ENCODE results near the gene ADAMTS17.

The ADAMTS17 gene

DNA sequence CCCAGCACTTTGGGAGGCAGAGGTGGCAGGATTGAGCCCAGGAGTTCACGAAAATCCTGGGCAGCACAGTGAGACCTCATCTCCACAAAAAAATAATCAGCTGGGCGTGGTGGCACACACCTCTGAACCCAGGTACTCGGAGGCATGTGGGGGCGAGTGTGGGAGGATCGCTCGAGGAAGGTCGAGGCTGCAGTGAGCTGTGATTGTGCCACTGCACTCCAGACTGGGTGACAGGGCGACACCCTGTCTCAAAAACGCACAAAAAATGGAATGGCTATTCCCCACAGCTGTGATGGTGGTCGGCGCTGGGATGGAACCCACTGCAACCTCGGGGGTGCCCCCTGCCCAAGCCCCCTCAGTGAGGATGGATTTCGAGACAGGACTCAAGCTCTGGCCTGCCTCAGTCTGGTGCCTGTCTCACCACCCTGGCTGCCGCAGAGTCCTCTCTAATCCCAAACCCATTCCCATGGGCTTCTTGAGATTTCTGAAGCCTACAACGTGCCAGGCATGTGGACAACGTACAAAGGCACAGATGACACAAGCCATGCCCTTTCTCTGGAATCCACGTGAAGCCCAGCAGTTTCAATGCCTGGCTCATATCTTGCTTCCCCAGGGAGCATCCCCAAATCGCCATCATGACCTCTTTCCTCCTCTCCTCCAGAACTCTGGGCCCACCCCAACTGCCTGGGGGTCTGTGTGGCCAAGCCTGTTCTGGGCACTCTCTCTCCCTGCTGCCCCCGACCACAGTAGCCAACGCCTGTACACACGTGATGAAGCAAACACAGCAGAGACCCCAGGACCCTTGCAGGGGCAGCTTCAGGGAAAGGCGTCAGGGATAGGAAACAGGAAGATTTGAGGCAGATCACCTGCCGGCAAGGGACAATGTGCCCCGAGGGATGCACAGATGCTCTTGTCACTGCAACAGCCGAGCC lies 32.4 kb downstream of the ADAMTS17 start:
- DNase-seq, result no peak

DNA sequence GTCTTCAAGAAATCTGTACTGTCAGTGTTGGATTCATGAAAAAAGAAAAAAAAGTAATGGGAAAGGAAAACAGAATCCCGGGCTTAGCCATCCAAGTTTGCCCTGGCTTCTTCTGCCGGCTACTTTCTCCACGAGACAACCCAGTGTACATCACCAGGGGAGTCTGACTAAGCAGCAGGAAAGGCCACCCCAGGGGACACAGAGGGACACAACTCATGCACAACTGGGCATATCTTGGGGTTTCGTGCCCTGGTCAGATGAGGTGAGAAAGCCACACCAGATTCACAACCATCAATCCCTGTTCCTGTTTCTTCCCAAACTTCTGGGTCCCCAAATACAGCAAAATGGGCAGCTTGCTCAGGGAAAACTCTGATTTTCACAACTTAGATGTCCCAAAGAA lies 33.2 kb downstream of the ADAMTS17 start:
- DNase-seq, result no peak

DNA sequence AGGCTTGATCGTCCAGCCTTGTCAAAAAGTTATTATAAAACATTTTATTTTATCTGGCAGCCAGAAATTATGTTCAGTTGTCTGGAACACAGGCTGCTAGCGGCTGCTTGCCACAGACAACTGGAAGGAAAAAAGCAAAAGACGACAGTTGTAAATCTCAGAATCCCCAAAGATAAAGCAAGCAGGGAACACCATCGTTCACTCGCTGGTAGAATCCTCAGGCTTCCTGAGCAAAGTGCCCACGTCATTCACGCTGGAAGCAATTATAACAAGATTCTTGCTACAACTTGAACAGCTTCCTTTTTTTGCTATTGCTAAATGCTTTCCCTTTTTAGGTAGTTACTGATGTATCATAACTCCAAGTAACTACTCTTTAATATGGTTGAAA lies 33.6 kb downstream of the ADAMTS17 start:
- no peak for DNase-seq

DNA sequence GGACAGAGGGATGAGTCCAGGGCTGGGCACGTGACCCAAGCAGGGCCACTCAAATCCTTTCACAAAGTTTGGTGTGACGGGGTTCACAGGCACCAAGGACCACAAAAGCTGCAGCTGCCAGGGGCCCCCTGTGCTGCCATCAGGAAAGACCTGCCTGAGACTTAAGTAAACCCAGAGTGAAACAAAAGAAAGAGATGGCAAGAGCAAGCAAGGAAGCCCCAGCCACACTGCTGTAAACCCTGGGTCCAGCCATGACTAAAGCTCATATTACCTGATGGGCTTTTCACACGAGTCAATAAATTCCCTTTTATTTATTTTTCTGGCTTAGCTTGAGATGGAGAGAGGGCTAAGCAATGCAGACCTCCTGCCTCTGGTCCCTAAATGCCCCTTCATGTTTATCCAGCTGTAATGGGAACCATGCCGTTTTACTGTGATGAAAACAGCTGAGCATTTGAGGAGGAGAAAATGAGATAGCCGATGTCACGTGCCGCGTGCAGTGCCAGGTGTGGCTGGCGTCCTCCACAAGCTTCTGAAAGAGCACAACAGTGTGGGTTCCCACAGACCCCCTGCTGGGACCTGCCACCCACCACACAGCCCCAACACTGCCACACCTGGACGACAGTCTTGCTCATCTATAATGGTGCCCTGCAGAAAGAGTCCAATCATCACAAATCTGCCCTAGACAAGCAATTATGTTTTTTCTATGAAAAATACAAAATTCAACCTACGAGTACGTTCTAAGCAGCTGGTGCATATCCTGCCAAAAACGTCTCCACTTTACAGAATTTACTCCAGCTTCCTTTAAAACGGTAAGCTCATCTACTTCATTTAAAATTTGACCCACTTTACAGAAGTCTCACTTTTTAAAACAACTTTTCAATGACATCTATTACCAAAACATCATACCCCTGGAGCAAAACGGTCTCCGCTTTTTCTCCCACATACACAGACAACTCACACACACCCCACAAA lies 34.2 kb downstream of the ADAMTS17 start:
- DNase-seq, result no peak

DNA sequence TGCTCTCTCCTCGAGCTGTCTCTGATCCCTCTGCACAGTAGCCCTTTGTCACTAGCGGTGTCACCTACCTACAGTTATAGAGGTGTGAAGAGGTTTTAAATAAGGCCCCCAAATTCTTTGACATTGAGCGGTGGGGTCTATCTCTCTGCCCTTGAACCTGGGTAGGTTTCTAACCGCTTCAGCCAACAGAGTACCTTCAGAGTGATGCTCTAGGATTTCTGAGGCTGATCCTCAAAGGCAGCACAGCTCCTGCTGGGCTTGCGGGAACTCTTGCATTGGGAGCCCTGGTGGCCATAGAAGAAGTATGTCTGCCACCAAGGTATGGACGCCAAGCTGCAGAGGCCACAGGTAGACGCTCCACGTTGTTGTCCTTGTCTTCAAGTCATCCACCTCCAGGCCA lies 35.7 kb downstream of the ADAMTS17 start:
- DNase-seq, result no peak

DNA sequence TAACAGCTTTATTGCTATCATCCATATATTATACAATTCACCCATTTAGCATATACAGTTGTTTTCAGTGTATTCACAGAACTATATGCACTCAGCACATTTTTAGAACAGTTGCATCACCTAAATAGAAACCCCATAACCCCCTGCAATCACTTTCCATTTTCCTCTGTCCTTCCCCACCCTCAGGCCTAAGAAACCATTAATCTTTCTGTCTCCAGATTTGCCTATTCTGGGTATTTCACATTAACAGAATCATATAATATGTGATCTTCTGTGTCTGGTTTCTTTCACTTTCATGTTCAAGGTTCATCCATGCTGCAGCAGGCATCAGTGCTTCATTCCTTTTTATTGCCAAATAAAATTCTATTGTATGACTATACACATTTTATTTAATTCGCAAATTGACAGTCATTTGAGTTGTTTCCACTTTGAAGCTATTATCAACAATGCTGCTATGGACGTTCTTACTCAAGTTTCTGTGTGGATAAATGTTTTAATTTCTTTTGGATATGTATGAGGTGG lies 39.8 kb downstream of the ADAMTS17 start:
- no peak for DNase-seq

DNA sequence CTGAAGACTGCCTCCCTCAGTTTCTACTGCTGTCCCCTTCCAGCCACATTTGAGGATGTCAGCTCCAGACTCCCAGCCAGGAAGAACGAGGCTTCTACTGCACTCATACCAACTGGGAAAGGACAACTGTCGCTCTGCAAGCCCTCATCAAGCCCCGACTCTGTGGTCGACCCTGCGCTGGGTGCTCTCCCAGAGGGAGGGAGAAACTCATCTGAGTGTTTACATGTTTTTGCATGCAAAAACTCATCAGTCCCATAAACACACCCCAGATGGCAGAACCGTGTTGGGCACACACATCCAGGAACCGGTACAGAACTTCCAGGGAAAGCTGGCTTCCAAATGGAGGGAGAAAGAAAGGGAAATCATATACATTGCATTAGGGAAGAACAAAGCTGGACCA lies 43.5 kb downstream of the ADAMTS17 start:
- no peak for DNase-seq

DNA sequence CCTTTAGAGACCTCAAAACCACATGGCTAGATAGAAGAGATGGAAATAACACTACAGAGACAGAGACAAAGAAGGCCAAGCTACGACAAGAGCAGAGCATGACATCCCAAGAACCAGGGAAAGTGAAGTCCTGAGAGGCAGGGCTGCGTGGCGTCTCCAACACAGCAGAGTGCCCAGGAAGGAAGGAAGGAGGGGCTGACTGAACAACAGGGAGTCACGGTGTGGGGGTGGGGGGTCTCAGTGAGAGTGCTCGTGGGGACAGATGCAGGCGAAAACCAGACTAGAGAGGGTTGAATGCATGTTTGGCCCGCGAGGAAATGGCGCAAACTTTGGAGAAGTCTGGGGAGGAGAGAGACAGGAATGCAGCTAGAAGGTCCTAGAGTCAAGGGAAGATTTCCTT lies 44.0 kb downstream of the ADAMTS17 start:
- DNase-seq, result no peak

DNA sequence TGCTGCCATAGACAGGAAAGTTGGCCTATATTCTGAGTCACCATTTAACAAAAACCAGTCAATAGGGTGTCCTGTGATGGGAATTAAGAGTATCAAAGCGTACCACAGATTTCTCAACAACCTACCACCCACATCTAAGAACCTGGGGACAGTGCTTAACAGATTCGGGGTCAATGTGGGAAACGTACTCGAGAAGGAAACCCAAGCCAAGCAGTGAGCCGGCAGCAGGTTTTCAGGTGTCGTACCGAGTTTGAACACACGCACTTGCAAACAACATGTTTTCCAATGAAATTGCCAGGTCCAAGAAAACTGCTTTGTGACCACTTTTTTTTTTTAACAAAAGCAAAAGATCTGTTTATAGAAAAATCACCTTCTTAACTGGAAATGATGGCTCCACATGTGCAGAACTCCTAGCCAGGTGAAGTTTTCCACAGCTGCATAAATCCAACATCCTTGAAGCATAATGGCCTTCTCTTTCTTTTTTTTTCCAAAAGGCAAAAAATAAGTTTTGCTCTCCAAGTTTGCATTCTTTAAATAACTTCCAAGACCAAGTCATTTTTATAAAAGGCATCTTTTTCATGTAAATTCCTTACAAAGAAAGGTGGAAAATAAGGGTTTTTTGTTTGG lies 45.7 kb downstream of the ADAMTS17 start:
- DNase-seq, result no peak

DNA sequence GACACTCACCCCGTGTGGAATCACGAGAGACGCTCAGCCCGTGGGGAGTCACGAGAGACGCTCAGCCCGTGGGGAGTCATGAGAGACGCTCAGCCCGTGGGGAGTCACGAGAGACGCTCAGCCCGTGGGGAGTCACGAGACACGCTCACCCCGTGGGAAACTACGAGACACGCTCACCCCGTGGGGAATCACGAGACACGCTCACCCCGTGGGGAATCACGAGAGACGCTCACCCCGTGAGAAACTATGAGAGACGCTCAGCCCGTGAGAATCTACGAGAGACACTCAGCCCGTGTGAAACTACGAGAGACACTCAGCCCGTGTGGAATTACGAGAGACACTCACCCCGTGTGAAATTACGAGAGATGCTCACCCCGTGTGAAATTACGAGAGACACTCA lies 49.8 kb downstream of the ADAMTS17 start:
- DNase-seq, result no peak

DNA sequence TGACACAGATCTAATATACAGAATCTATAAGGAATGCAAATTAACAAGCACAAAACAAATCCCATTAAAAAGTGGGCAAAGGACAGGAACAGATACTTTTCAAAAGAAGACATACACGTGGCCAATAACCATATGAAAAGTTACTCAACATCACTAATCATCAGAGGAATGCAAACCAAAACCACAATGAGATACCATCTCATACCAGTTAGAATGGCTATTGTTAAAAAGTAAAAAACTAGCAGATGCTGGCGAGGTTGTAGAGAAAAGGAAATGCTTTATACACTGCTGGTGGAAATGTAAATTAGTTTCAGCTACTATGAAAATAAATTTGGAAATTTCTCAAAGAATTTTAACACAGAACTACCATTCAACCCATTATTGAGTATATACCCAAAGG lies 50.7 kb downstream of the ADAMTS17 start:
- DNase-seq, result no peak

DNA sequence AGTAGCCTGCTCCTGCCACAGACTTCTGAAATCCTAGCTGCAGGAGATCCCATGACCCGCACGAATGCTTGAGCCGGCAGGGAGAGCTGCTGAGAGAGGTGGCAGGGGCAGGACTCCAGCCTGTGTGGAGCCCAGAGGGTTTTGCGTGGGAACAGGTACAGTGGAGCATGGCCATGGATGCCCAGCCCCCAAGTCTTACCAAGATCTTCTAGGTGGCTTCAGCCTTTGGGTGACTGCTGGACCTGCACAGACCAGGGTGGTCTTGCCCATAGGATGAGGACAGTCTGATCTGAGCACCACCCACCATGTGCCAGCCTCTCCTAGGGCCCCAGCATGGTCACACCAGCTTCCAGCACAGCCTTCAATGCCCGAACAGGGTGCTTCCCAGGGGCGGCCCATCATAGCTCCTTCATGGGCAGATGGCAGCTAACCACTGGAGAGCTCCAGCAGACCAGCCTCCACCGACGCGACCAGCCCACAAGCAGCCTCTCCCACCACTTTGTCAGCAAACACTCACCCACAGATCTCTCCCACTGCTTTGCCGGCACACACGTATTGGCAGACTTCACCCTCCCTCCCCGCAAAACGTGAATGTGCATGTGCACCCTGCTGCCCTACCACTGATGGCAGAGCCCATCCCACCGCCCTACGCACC lies 56.0 kb downstream of the ADAMTS17 start:
- DNase-seq, result no peak

DNA sequence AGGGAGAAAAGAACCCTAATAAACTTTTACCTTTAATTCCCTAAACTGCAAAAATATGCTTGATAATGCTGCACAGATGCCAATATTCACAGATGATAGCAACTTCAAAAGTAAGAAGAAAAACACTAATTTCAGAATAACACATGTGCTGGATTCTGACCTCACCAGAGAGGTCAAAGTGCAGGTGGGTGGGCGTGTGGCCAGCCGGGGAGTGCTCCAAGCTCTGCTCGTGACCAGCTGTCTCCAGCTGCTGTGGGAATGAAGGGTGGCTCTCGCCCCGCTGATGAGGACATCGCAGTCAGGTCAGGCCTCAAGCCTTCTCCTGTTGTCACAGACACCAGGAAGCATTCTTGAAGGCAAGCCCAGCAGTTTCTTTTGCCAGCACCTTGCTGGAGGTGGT lies 57.1 kb downstream of the ADAMTS17 start:
- DNase-seq, result no peak

DNA sequence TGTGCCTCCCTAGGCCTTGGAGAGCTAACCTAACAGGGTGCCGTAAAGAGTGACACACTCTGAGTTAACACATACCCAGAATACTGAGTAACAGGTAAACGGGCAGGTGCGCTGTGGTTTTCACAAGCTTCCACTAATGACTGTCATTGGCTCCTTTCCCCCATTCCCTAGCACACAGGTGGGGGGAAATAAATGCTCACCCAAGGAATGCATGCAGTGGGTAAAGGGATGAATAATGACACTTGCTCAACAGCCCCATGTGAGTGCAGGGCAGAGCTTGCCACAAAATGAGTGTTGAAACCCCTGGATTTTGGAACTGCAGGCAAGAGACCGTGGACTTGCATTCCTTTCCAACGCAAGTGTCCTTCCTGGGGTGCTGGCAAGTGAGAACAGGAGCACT lies 57.6 kb downstream of the ADAMTS17 start:
- no peak for DNase-seq

DNA sequence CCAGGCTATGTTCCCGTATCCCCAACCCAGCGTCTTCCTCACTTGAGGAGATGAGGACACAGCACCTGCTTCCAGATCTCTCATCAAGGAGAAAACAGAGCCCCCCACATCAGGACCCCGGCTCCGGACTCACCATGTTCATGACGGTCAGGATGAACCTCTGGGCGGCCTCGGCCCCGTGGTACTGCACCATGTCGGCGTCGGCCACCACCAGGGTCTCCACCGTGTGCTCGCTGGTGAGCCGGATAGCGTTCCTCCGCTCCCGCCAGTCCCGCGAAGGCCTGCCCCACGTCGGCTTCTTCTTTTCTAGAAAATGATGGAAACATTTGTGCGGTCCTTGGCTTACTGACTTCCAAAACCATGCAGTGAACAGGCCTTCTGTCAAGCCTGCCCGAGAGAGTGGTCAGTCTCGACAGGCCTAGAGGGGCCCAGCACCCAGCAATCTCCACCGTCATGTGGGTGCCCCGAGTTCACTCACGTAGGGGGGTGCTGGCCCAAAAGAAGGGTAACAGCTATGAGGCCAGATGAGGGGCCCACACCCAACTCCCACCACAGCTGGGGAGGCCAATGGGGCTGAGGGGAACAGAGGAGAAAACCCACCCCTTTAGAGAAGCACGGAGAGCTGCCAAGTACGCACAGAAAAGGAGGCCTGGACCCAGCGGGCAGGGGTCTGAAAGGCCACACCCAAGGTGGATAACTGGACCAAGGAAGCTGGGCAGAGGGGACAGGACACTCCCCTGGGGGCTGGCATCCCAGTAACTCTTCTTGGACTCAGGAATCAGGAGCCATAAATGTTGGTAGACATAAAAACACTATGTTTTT lies 60.5 kb downstream of the ADAMTS17 start:
- DNase-seq, result no peak

DNA sequence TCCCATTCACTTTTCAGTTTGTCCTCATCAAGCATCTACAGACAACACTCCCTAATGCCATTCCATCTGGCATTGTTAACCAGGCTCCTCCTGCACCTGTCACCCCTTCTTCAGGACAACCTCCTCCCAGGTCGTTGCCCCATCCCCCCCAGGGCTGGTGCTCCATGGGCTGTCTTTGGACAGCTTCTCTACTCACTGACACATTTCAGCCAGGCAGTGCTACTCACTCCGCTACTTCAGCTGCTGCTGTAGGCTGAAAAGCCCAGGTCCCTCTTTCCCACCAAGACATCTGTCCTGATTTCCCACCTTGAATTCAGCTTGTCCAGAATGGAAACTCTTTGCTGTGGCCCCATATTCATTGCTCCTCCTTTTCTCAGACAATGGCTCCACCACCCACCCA lies 61.9 kb downstream of the ADAMTS17 start:
- no peak for DNase-seq

DNA sequence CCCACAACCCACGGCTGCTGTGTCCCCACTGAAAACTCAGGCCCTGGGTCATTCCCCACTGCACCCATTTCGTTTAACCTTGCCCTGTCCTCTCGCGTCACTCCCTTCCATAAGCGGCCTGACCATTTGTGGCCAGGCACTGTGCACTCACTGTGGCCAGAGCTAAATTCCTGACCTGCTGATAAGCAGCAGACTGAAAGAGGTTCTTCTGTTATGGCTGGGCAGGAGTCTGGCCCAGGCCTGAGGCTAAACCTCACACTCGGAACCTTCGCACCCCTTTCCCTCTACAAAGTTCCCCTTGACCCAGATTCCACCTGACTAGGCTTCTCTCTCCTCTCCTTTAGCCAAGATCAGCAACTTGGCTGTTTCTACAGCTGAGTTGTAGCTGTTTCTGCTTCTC lies 62.3 kb downstream of the ADAMTS17 start:
- no peak for DNase-seq

DNA sequence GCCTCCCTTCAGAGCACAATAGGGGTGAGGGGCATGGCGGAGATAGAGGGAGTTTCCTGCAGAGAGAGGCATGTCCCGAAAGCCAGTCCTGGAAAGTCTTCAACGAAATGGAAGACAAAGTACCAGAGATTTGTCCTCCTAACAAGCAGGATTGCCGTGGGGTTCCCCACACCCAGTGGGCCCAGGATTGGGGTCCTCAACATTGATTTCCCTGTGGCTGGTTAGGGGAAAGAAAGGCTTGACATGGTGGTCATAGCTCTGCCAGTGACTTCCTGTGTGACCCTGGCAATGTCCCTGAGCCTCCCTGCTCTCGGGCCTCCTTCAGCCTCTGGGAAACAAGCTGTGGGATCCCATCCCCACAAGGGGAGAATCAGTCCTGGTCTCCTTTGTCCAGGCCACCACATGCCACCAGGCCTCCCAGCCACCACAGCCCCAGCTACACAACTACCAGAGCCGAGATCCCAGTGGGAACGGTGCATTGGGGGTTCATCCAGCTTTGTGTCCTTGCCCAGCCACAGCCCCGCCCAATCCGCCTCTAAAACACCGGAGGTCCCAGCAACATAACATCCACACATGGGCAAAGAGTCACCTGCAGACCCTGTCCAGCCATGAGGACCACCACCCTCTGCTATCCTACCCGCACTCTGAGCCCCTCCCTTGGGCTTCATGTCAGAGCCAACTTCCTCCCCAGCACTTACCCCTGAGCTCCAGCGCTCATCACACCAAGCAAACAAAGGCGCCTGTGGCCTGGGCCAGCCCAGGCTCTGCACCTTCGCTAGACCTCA lies 63.0 kb downstream of the ADAMTS17 start:
- DNase-seq, result no peak

DNA sequence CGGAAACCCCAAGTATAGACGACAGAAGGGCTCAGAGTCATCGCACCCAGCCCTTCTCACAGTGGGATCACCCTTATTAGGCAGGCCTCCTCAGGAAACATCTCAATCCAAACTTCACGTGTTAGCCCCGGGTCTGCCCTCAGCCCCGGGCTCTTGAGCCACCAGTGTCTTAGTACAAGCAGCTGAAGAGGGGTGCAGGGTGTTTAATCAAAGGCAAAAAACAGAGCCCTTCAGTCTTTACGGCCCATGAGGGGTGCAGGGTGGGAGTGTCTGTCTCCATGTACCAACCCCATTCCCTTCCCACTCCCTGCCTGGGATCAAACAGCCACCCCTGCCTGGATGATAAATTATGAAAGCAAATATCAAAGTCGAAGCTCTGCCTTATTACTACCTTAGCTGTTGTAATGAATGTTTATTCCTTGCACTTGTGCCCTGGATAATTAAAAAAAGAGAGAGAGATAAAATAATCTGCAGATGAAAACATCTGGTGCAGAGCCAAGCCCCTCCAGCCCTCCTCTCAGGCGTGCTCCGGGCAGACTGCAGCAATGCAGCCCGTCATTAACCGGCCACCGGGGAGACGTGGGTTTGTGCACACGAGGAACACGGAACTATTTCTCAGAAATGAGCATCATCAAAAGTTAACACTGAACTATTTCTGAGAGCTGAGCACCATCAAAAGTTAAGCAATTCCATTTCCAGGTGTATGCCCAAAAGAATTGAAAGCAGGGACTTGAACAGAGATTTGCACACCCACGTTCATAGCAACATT lies 64.5 kb downstream of the ADAMTS17 start:
- no peak for DNase-seq

DNA sequence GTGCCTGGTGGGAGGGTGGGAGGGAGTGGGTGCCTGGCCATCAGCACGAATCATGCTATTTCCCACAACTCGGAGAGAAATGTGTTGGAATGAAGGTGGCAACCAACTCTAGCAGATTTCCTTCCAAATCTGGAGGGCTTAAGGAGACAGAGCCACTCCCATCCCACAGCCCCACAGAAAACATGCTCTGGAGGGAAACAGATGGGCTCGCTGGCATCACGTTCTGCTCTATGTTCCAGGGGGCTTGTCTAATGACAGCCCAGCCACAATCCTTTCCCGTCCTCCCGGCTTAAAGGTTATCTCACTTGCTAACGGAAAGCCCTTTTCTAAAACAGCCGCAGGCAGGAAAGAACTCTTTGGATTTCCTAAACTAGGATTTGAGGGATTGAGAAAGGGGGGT lies 65.3 kb downstream of the ADAMTS17 start:
- DNase-seq, result no peak

All from activated CD4-positive, alpha-beta T cell treated with anti-CD3 and anti-CD28 coated beads, Interleukin-2, amount 50 U/mL, for 4 hours (primary cell).